Kidney tubule cell (primary cell): ENCODE measurements around the gene PTPMT1.

Source experiments
- DNase-seq: peaks from one replicate; pipeline ENCODE4 v3.0.0-alpha.2; 2018; ENCODE audit warnings: low spot score

PTPMT1 gene

DNA sequence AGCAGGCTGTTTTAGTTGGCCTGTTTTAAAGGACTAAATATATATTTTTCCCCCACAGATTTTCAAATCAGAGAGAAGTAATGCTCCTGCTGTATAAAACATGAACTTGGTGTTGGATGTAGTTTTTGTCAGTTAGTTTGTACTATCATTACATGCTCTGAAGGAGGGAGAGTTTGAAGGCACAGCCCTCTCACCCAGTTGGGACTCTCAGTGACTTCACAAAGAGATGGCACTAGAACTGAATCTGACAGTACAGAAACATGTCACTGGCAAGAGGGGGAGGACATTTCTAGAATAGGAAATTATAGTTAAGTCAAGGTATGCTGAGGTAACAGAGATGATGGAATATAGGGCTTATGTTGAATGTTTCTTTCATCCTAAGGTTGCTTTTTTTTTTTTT, 49.9 kb downstream of the PTPMT1 start:
- DNase-seq = no peak

DNA sequence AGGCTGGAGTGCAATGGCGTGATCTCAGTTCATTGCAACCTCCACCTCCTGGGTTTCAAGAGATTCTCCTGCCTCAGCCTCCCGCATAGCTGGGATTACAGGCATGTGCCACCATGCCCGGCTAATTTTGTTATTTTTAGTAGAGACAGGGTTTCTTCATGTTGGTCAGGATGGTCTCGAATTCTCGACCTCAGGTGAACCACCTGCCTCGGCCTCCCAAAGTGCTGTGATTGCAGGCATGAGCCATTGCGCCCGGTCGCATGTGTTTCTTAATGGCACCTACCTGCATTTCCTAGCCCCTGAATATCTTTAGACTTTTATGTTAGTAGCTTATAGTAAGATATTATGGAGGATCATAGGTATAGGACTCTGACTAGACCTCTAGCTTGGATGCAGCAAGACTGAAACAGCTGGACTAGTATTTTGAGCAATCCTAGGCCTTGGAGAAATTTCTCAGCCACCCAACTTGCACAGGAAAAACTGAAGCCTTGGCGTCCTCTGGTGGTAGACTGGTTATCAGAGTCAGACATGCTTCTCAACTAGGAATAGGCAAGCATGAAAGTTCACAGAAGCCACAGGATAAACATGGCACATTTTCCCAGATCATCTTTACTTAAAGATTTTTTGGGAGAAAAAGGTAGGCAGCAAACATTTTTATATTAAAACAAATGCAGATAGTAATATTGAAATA, 51.5 kb downstream of the PTPMT1 start:
- DNase-seq = peak; percentile 24

DNA sequence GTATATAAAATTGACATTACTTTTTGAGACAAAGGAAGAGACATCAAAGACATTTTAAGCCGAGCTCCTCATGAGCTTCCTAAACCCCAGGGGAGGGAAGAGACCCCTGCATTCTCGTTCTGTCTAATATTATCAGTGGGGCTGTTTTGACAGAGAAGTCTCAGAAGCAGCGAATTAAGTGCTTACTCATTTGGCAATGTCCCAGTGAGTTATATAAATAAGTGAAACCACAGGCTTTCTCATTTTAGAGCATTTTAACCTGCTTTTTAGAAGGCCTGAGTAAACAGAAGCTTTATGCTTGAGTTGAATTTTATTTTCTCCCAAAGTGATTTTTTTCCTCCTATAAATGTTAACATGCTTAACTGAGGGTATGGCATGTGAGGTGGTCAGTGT, 52.0 kb downstream of the PTPMT1 start:
- no peak for DNase-seq

DNA sequence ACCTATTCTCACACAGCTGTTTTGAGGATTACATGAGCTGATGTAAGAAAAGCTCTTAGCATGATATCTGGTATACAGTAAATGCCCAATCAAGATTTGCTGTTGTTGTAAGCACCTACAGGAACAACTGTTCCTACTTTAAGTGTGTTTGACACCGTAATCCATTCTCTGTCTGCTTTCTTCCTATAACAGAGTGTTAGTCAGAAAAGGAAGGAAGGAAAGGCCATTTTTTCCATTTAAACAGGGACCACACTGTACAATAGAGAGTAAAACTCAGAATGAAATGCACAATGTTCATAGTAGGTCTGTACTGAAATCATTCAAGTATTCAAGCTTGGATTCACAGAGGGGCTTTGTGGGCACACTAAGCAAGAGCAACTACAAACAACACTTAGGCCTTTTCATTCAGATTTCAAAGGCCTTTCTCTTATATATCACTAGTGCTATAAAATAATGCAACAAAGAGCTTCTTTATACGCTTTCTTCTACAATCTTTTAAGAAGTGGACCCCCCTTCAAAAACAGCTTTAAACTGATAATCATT, 55.5 kb downstream of the PTPMT1 start:
- DNase-seq = no peak
